Prostate gland (tissue), 2 donors: Measurements from ENCODE around the gene ERG. TPM values are rescaled to one million over a fixed set of nuclear protein-coding genes. Genes with fewer than 3 reads are reported as not detected.

Experiments used
- DNase-seq: peaks from one replicate; pipeline ENCODE4 v3.0.0-alpha.2; 2019; ENCODE audit warnings: low spot score
- H3K27ac ChIP-seq, 2 donors: fragments of 200-600 bp; sonication (generic); 2 replicates each; pipeline ENCODE4 v1.5.1; 2017 to 2019
- H3K27me3 ChIP-seq: fragments of 200-600 bp; sonication (generic); replicated peaks from 2 replicates; pipeline ENCODE4 v1.5.1; 2019; ENCODE audit not compliant: insufficient read depth
- H3K36me3 ChIP-seq, 2 donors: fragments of 200-600 bp; sonication (generic); 1 replicate in 1 of 2; 2 replicates in 1 of 2; pipeline versions ENCODE4 v1.5.1 to v1.8.1; 2017 to 2019
- H3K4me1 ChIP-seq: fragments of 200-600 bp; sonication (generic); replicated peaks from 2 replicates; pipeline ENCODE4 v1.5.1; 2019
- H3K4me3 ChIP-seq, 2 donors: fragments of 200-600 bp; sonication (generic); 2 replicates each; pipeline ENCODE4 v1.5.1; 2017 to 2019
- H3K9me3 ChIP-seq: fragments of 200-600 bp; sonication (generic); 2 replicates; pipeline ENCODE4 v1.5.1; 2017
- POLR2A ChIP-seq: fragments of 450-650 bp; IDR thresholded peaks from one replicate; pipeline ENCODE4 v1.6.1; 2016; ENCODE audit warnings: antibody characterized with exemption, mild to moderate bottlenecking
- POLR2AphosphoS5 ChIP-seq: sonication (generic); formaldehyde crosslinking; IDR thresholded peaks from one replicate; pipeline ENCODE4 v1.6.1; 2017; ENCODE audit warnings: antibody characterized with exemption
- WGBS: methylation state at CpG from one replicate; pipeline ENCODE4 v1.1.5; 2018; 5-methylcytosine and 5-hydroxymethylcytosine counted together
- intact Hi-C: fragments of 100-400 bp; cut with DNase I; formaldehyde crosslinking; loops from one replicate; pipeline ENCODE4 v1.14.2; 2022
- total RNA-seq, 2 donors: library from RNA; depleted of rRNA; stranded (reverse); fragments of >200 nt; gene quantifications; one replicate each; pipeline ENCODE4 v1.1.0, GENCODE V29; 2016
- TF ChIP-seq, protein P1 (sequence below), 4 experiments: fragments of 200-600 bp in 2 of 4; fragments of 450-650 bp in 2 of 4; sonication (generic) in 2 of 4; IDR thresholded peaks; 1 replicate in 3 of 4; 2 replicates in 1 of 4; pipeline ENCODE4 v1.5.1; 2016 to 2019; ENCODE audit warnings: antibody characterized with exemption in 4 of 4, mild to moderate bottlenecking in 2 of 4, moderate library complexity in 2 of 4

ERG gene
- total RNA-seq, 2 donors from 2014 or later = 2.6 to 11.2 TPM

DNA sequence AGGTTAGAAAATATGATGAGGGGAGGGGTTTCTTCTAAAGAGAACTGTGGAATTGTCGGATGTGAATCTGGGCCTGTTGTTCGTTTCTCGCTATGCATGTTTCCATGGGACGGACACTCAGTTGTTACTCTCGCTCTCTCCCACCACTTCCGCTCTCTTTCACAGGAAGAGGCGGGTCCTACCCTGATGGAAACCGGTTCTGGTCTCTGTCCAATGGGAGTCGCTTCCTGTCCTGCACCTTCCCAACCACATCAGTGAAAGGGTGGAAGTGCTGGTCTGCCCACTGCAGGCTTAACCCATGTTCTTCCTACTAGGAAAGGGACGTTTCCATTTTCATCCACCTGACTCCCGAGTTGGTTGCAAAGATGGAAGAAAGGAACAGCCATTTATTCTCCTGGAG lies 122.0 kb downstream of the ERG start:
- Histone ChIP-seq H3K4me3 (no peak overlapping the region), H3K4me1 (no peaks in the 10 kb centered on the region), H3K36me3 (no peaks in the 10 kb centered on the region), H3K27ac (no peak overlapping the region), H3K27me3 (no peaks in the 10 kb centered on the region), H3K9me3 (no peaks in the 10 kb centered on the region)
- WGBS = 85% methylated on average over 11 of the region's 11 CpGs
- intact Hi-C loops = no loop called here
- TF ChIP-seq, protein P1, sequence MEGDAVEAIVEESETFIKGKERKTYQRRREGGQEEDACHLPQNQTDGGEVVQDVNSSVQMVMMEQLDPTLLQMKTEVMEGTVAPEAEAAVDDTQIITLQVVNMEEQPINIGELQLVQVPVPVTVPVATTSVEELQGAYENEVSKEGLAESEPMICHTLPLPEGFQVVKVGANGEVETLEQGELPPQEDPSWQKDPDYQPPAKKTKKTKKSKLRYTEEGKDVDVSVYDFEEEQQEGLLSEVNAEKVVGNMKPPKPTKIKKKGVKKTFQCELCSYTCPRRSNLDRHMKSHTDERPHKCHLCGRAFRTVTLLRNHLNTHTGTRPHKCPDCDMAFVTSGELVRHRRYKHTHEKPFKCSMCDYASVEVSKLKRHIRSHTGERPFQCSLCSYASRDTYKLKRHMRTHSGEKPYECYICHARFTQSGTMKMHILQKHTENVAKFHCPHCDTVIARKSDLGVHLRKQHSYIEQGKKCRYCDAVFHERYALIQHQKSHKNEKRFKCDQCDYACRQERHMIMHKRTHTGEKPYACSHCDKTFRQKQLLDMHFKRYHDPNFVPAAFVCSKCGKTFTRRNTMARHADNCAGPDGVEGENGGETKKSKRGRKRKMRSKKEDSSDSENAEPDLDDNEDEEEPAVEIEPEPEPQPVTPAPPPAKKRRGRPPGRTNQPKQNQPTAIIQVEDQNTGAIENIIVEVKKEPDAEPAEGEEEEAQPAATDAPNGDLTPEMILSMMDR (IDR thresholded peaks at IDR 0.05) = no peak
- no peak for TF ChIP-seq POLR2A
- TF ChIP-seq POLR2AphosphoS5 = no peak
- DNase-seq = no peak

DNA sequence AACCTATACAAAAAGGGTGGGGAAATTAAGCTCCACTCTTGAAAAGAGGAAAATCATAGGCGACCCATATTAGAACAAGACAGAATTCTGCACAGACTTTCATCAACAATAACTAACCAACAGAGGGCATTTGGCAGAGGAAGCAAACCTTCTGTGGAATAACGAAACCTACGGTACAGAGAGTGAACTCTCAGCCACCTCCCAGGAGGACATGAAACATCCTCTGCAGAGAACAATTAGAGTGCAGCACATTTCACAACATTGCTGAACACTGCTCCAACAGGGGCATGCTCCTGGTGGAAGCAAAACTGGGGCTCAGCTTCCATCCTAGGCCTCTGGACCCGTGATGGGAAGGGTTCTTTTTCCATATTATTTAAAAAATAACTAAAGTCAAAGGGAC lies 130.6 kb downstream of the ERG start:
- TF ChIP-seq POLR2A (no peak), POLR2AphosphoS5 (no peak)
- TF ChIP-seq, protein P1 (IDR thresholded peaks at IDR 0.05) = no peak
- intact Hi-C loops = no loop called here
- Histone ChIP-seq H3K27me3 (no peaks in the 10 kb centered on the region), H3K4me3 (no peak overlapping the region), H3K36me3 (no peaks in the 10 kb centered on the region), H3K27ac (no peak overlapping the region), H3K4me1 (no peaks in the 10 kb centered on the region), H3K9me3 (no peaks in the 10 kb centered on the region)
- 76% methylated on average over 4 of the region's 4 CpGs for whole genome bisulfite sequencing
- DNase-seq = no peak

DNA sequence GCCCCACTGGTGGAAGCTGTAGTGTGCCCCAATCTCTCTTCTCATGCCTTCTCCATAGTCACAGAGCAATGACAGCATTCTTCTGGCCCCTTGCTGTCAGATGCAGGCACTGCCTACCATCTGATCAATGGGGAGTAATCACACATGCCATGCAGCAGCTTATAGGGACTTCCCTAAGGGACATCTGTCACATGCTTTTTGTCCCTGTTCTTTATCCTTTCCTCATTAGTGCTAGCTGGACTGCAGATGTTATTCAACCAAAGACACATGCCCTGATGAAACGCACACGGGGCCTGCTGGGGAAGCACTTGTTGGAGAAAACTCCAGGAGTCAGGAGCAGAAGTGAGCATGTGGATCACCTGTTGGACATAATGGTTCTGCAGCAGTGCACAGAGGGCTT lies 132.8 kb downstream of the ERG start:
- intact Hi-C loops = no loop called here
- Histone ChIP-seq H3K4me1 (no peaks in the 10 kb centered on the region), H3K9me3 (no peaks in the 10 kb centered on the region), H3K27ac (no peak overlapping the region), H3K36me3 (no peaks in the 10 kb centered on the region), H3K4me3 (no peak overlapping the region), H3K27me3 (no peaks in the 10 kb centered on the region)
- 77% methylated on average over 2 of the region's 2 CpGs for WGBS
- DNase-seq = no peak
- TF ChIP-seq POLR2A (no peak), POLR2AphosphoS5 (no peak)
- TF ChIP-seq, protein P1 (IDR thresholded peaks at IDR 0.05) = no peak

DNA sequence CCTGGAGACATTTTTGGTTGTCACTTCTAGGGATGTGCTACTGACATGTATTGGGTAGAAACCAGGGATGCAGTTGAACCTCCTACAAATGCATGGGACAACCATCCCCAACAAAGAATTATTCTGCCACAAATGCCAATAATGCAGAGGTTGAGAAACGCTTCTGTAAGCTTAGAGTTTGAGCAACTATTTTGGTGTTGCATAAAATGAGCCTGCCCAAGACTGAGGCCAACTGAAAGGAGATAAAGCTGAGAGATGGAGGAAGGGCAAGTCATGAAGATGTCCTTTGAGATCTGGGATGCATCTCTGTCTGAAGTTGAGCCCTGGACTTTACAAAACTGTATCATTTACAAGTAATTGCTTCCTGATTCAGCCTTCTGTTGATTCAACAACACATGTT lies 134.6 kb downstream of the ERG start:
- Histone ChIP-seq H3K36me3 (no peaks in the 10 kb centered on the region), H3K27me3 (no peaks in the 10 kb centered on the region), H3K27ac (no peak overlapping the region), H3K9me3 (no peaks in the 10 kb centered on the region), H3K4me1 (no peaks in the 10 kb centered on the region), H3K4me3 (no peak overlapping the region)
- DNase-seq = no peak
- intact Hi-C loops = no loop called here
- TF ChIP-seq POLR2A (no peak), POLR2AphosphoS5 (no peak)
- TF ChIP-seq, protein P1 (IDR thresholded peaks at IDR 0.05) = no peak
- 92% methylated on average over 1 of the region's 1 CpG for WGBS

DNA sequence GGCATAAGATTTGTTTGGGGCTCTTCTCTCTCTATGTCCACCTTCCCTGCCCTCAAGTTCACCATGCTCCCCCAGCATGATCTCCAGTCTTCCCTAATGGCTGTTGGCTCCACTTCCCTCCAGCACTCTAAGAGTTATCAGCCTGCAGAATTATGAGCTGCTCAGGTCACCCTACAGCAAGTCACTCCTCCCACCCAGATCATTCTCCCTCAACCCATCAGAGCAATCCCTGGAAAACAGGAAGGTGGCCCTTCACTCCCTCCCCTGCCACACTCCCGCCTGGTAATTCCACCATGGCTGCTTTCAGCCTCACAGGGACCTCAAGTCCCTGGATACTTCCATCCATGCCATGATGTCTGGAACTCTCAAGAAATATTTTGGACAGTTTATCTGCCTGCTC lies 137.0 kb downstream of the ERG start:
- Histone ChIP-seq H3K9me3 (no peaks in the 10 kb centered on the region), H3K27me3 (no peaks in the 10 kb centered on the region), H3K27ac (no peak overlapping the region), H3K4me3 (no peak overlapping the region), H3K36me3 (no peaks in the 10 kb centered on the region), H3K4me1 (no peaks in the 10 kb centered on the region)
- 75% methylated on average over 1 of the region's 1 CpG for WGBS
- TF ChIP-seq POLR2AphosphoS5 (no peak), POLR2A (no peak)
- TF ChIP-seq, protein P1 (IDR thresholded peaks at IDR 0.05) = no peak
- intact Hi-C loops = no loop called here
- DNase-seq = no peak
